Gastrocnemius medialis (tissue), 4 donors: ENCODE measurements around the gene ITPKB. TPM values are rescaled to one million over a fixed set of nuclear protein-coding genes. Genes with fewer than 3 reads are reported as not detected.

Source experiments
- ATAC-seq, 2 donors: fragments of 150-250 bp; one replicate each; pipeline ENCODE4 v1.9.1; 2016
- DNase-seq, 2 donors: peaks; one replicate each; pipeline ENCODE4 v3.0.0-alpha.2; 2019
- H3K27ac ChIP-seq, 4 donors: fragments of 200-600 bp; sonication (generic); 1 replicate in 1 of 4; 2 replicates in 3 of 4; pipeline ENCODE4 v1.5.1; 2016 to 2018; ENCODE audit warnings: mild to moderate bottlenecking in 2 of 4, moderate library complexity in 1 of 4
- H3K27me3 ChIP-seq, 3 donors: fragments of 200-600 bp; sonication (generic) in 2 of 3; 1 replicate in 1 of 3; 2 replicates in 2 of 3; pipeline versions ENCODE4 v1.5.1 to v1.6.0; 2016 to 2019; ENCODE audit warnings: mild to moderate bottlenecking in 1 of 3, moderate library complexity in 1 of 3
- H3K36me3 ChIP-seq, 2 donors: fragments of 200-600 bp; sonication (generic) in 1 of 2; one replicate each; pipeline ENCODE4 v1.5.1; 2017 to 2018
- H3K4me1 ChIP-seq, 2 donors: fragments of 200-600 bp; sonication (generic) in 1 of 2; one replicate each; pipeline ENCODE4 v1.5.1; 2016 to 2017; ENCODE audit warnings: mild to moderate bottlenecking in 2 of 2
- H3K4me3 ChIP-seq, 4 donors: fragments of 200-600 bp; sonication (generic) in 3 of 4; 1 replicate in 1 of 4; 2 replicates in 3 of 4; pipeline ENCODE4 v1.5.1; 2016 to 2019; ENCODE audit warnings: mild to moderate bottlenecking in 2 of 4
- H3K9me3 ChIP-seq, 3 donors: fragments of 200-600 bp; sonication (generic) in 2 of 3; 1 replicate in 1 of 3; 2 replicates in 2 of 3; pipeline ENCODE4 v1.5.1; 2016 to 2019
- CTCF ChIP-seq, 5 experiments: fragments of 450-650 bp in 3 of 5; fragments of 200-600 bp in 2 of 5; sonication (generic) in 2 of 5; IDR thresholded peaks in 4 of 5; conservative IDR thresholded peaks in 1 of 5; 1 replicate in 4 of 5; 2 replicates in 1 of 5; pipeline ENCODE4 v1.5.1; 2016 to 2019; ENCODE audit warnings: antibody characterized with exemption in 5 of 5, mild to moderate bottlenecking in 3 of 5, moderate library complexity in 3 of 5
- POLR2A ChIP-seq, 2 donors: fragments of 450-650 bp; IDR thresholded peaks; one replicate each; pipeline ENCODE4 v1.6.1; 2017; ENCODE audit warnings: antibody characterized with exemption in 2 of 2, mild to moderate bottlenecking in 2 of 2, moderate library complexity in 2 of 2
- in situ Hi-C, 4 donors: fragments of 200-750 bp; cut with MboI; loops; one replicate each; pipeline versions ENCODE4 v1.15.0 to v1.8.0; 2017; ENCODE audit warnings: low sequenced_read_pairs in 4 of 4
- intact Hi-C: fragments of 100-400 bp; cut with DNase I; formaldehyde crosslinking; loops from one replicate; pipeline ENCODE4 v1.15.1; 2023; ENCODE audit warnings: low total_unique reads
- total RNA-seq, 4 donors: library from RNA; depleted of rRNA; stranded (reverse); fragments of >200 nt; gene quantifications; one replicate each; pipeline versions ENCODE4 v1.1.0 to v1.2.3, GENCODE V29; 2016

Gene ITPKB
- total RNA-seq, 4 donors from 2014 or later = 7.1 to 13.9 (median 7.8) TPM

GRCh38 chr1:226675715-226676357 lies 63.2 kb downstream of the ITPKB start:
- Histone ChIP-seq H3K27me3 (no peaks in the 10 kb centered on the region), H3K9me3 (no peaks in the 10 kb centered on the region), H3K4me3 (no peak overlapping the region), H3K36me3 (no peaks in the 10 kb centered on the region), H3K4me1 (peaks cover 56 to 73% of the 10 kb centered on the region in 2 donors), H3K27ac (peak overlapping the region; percentile 89 to 96 (median 94))
- no peak for ATAC-seq
- TF ChIP-seq POLR2A (IDR thresholded peaks at IDR 0.05) = no peak
- no peak for TF ChIP-seq CTCF (IDR thresholded peaks at IDR 0.05 in 4 of 5, conservative IDR thresholded peaks at IDR 0.05 in 1 of 5)
- in situ Hi-C loops = no loop called here
- intact Hi-C loops = loop anchor here (2.0 kb wide), 1 partner anchor 27 kb away; no protein-coding TSS in a partner anchor
- DNase-seq = no peak

- Histone ChIP-seq H3K4me1 (peaks cover 52 to 66% of the 10 kb centered on the region in 2 donors), H3K36me3 (no peaks in the 10 kb centered on the region), H3K27me3 (no peaks in the 10 kb centered on the region), H3K27ac (peak overlapping the region; percentile 89 to 96 (median 94)), H3K9me3 (no peaks in the 10 kb centered on the region), H3K4me3 (peak overlapping the region in 1 of 4 donors; percentile 23)
- ATAC-seq (peak; percentile 10 to 15), DNase-seq (peak; percentile 62 to 66)
- TF ChIP-seq CTCF (IDR thresholded peaks at IDR 0.05 in 4 of 5, conservative IDR thresholded peaks at IDR 0.05 in 1 of 5) (no peak), POLR2A (IDR thresholded peaks at IDR 0.05) (no peak)
- in situ Hi-C loops = no loop called here
- intact Hi-C loops = no loop called here
Measured at GRCh38 chr1:226674892-226675714, 64.0 kb downstream of the ITPKB start.

DNA sequence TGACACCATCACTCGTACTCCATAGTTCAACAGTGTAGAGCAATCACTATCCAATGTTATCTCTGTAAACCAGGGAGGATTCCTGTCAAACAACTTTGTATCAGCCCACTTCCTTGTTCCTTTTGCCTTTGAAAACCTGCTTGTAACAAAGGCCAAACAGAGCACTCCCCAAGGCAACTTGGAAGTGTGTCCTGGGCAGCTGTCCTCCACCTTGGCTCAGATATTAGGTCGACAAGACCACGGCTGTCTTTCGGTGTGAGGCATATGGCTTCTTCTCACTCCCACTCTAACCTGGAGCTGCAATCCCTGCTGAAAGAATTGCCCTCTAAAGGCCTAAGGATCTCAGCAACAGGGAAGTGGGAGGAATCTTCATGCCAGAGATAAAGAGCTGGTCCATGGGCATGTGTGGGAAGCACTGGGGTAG lies 66.7 kb downstream of the ITPKB start:
- DNase-seq (no peak), ATAC-seq (no peak)
- no peak for TF ChIP-seq POLR2A (IDR thresholded peaks at IDR 0.05)
- TF ChIP-seq CTCF (IDR thresholded peaks at IDR 0.05 in 4 of 5, conservative IDR thresholded peaks at IDR 0.05 in 1 of 5) = no peak
- no peaks in the 10 kb centered on the region for H3K9me3 ChIP-seq
- no peaks in the 10 kb centered on the region for H3K27me3 ChIP-seq
- in situ Hi-C loops = no loop called here
- H3K36me3 ChIP-seq = no peaks in the 10 kb centered on the region
- no peak overlapping the region for H3K4me3 ChIP-seq
- peaks cover 31 to 59% of the 10 kb centered on the region in 2 donors for H3K4me1 ChIP-seq
- intact Hi-C loops = no loop called here
- peak overlapping the region; percentile 89 to 96 (median 94) for H3K27ac ChIP-seq

DNA sequence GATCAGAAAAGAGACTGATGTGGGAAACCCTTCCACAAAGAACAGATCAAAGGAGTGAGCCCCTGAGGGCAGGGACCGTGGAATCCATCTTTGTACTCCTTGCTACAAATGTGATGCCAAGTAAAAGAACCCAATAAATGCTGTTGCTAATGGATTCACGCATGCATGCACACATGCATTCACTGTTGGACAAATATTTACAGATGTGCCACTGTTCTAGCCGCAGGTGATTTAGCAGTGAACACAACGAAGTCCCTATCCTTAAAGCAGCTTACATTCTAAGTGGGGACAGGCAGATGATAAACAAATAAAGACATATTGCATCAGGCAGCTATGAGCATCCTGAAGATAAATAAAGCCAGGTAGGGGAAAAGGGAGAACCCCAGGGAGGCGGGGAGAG lies 67.8 kb downstream of the ITPKB start:
- ATAC-seq = no peak
- TF ChIP-seq POLR2A (IDR thresholded peaks at IDR 0.05) = no peak
- TF ChIP-seq CTCF (IDR thresholded peaks at IDR 0.05 in 4 of 5, conservative IDR thresholded peaks at IDR 0.05 in 1 of 5) = no peak

More for the DNA sequence above, 67.8 kb downstream of the ITPKB start:
- Histone ChIP-seq H3K27me3 (no peaks in the 10 kb centered on the region), H3K4me1 (peaks cover 31 to 59% of the 10 kb centered on the region in 2 donors), H3K36me3 (no peaks in the 10 kb centered on the region), H3K27ac (peak overlapping the region in 3 of 4 donors; percentile 89 to 95 (median 93)), H3K9me3 (no peaks in the 10 kb centered on the region), H3K4me3 (no peak overlapping the region)
- DNase-seq = no peak
- intact Hi-C loops (no loop called here), in situ Hi-C loops (no loop called here)
